Measurements from ENCODE around the gene PIH1D1. TPM values are rescaled to one million over a fixed set of nuclear protein-coding genes. Genes with fewer than 3 reads are reported as not detected.

Gene PIH1D1
- total and polyA plus RNA-seq, 5 donors from 2014 or later = 109 to 150 (median 124) TPM

DNA sequence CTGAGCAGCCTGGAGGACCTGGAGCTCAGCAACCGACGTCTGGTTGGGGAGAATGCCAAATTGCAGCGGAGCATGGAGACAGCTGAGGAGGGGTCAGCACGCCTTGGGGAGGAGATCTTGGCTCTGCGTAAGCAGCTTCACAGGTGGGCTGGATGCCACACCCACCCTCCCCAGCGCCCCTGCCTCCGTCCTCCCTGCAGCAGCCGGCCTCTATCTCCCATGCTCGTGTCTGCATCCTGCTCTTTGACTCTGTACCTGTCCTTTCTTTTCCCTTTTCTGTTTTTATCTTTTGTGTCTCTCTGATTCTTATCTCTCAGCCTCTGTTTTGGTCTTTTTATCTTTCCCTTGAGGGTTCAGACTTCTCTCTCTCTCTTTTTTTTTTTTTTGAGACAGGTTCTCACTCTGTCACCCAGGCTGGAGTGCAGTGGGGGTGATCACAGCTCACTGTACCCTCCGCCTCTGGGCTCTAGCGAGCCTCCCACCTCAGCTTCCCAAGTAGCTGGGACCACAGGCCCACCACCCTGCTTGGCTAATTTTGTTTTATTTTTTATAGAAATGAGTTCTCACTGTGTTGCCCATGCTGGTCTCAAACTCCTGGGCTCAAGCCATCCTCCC is 53.5 kb downstream of the PIH1D1 start:
- H3K27me3 ChIP-seq (ENCODE audit: control insufficient read depth, insufficient read depth, low read length) = no peaks in the 10 kb centered on the region
- Mint-ChIP-seq H3K27me3 (peaks cover 7% of the 10 kb centered on the region), H3K36me3 (no peaks in the 10 kb centered on the region), H3K4me1 (peaks cover 0 to 9% (median 7%) of the 10 kb centered on the region in 4 donors), H3K9me3 (no peaks in the 10 kb centered on the region), H3K4me3 (no peak overlapping the region), H3K27ac (peak overlapping the region; percentile 42 to 74 (median 69))
- ATAC-seq (ENCODE audit: low read depth in 2 of 2) (no peak), DNase-seq (no peak)
- no peak overlapping the region for H3K27ac ChIP-seq (ENCODE audit: insufficient read depth, low read length, poor library complexity, severe bottlenecking)
- no peaks in the 10 kb centered on the region for H3K36me3 ChIP-seq (ENCODE audit: control insufficient read depth, insufficient read depth, low read length)
- H3K4me3 ChIP-seq (ENCODE audit: low read depth, low read length) = no peak overlapping the region
- H3K9me3 ChIP-seq (ENCODE audit: control insufficient read depth in 2 of 2, low read length in 2 of 2) = no peaks in the 10 kb centered on the region
- H3K4me1 ChIP-seq (ENCODE audit: control insufficient read depth, insufficient read depth, low read length, poor library complexity, severe bottlenecking) = no peaks in the 10 kb centered on the region

DNA sequence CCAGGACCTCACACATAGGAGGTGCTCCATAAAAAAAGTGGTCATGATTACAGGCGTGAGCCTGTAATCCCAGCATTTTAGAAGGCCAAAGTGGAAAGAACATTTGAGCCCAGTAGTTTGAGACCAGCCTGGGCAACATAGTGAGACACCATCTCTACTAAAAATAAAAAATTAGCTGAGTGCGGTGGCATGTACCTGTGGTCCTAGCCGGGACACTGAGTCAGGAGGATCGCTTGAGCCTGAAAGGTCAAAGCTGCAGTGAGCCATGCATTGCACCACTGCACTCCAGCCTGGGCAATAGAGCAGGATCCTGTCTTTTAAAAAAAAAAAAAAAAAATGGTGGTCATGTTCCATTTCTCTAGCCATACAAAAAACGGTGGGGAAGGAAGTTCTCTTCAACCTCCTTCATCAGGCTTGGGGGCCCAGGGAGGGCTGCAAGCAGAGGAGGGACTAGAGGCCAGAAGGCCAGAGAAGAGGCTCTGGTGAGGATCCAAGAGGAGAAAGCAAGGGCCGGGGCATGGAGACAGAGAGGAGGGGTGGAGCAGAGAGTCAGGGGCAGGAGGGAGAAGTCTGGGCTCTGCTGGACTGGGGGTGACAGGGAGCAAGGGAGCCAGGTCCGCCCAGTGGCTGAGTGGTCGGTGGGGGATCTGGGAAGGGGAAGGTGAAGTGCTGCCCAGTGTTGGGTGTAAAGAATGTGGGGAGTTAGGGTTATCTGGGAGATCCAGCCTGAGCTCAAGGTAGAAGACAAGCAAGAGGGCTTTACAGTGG is 54.7 kb downstream of the PIH1D1 start:
- Histone ChIP-seq H3K36me3 (ENCODE audit: control insufficient read depth, insufficient read depth, low read length) (no peaks in the 10 kb centered on the region), H3K27me3 (ENCODE audit: control insufficient read depth, insufficient read depth, low read length) (no peaks in the 10 kb centered on the region), H3K27ac (ENCODE audit: insufficient read depth, low read length, poor library complexity, severe bottlenecking) (no peak overlapping the region), H3K9me3 (ENCODE audit: control insufficient read depth in 2 of 2, low read length in 2 of 2) (no peaks in the 10 kb centered on the region), H3K4me1 (ENCODE audit: control insufficient read depth, insufficient read depth, low read length, poor library complexity, severe bottlenecking) (peaks cover 1% of the 10 kb centered on the region), H3K4me3 (ENCODE audit: low read depth, low read length) (no peak overlapping the region)
- Mint-ChIP-seq H3K27ac (peak overlapping the region in 1 of 3 donors; percentile 60), H3K9me3 (no peaks in the 10 kb centered on the region), H3K36me3 (no peaks in the 10 kb centered on the region), H3K4me3 (no peak overlapping the region), H3K4me1 (peaks cover 2 to 14% (median 10%) of the 10 kb centered on the region in 4 donors), H3K27me3 (peaks cover 7% of the 10 kb centered on the region)
- no peak for DNase-seq
- no peak for ATAC-seq (ENCODE audit: low read depth in 2 of 2)

Other genes starting within 250 kb of the PIH1D1 start
- 8.6 TPM for gene SLC6A16, start 126.6 kb downstream of the PIH1D1 start, total RNA-seq
- gene SLC6A16, start 126.6 kb downstream of the PIH1D1 start, polyA plus RNA-seq = 1 to 10 TPM in 3 of 4 donors, under 1 TPM in 1; 0.81 to 2.0 (median 1.4) TPM
- 351 TPM for gene CD37, start 116.4 kb downstream of the PIH1D1 start, total RNA-seq
- 100 to 1,000 TPM; 149 to 187 (median 162) TPM for gene CD37, start 116.4 kb downstream of the PIH1D1 start, polyA plus RNA-seq
- not detected for gene TEAD2, start 89.4 kb downstream of the PIH1D1 start, total RNA-seq
- not detected for gene TEAD2, start 89.4 kb downstream of the PIH1D1 start, polyA plus RNA-seq
- gene DKKL1, start 87.9 kb downstream of the PIH1D1 start, total RNA-seq = not detected
- gene DKKL1, start 87.9 kb downstream of the PIH1D1 start, polyA plus RNA-seq = not detected
- gene KASH5, start 63.6 kb downstream of the PIH1D1 start, total RNA-seq = not detected
- not detected for gene KASH5, start 63.6 kb downstream of the PIH1D1 start, polyA plus RNA-seq
- not detected for gene PTH2, start 28.4 kb downstream of the PIH1D1 start, total RNA-seq
- gene PTH2, start 28.4 kb downstream of the PIH1D1 start, polyA plus RNA-seq = not detected
- gene GFY, start 26.4 kb downstream of the PIH1D1 start, total RNA-seq = not detected
- not detected for gene GFY, start 26.4 kb downstream of the PIH1D1 start, polyA plus RNA-seq
- not detected for gene SLC17A7, start 10.3 kb downstream of the PIH1D1 start, total RNA-seq
- not detected for gene SLC17A7, start 10.3 kb downstream of the PIH1D1 start, polyA plus RNA-seq
- 41.0 TPM for gene ALDH16A1, start 1.4 kb upstream of the PIH1D1 start, total RNA-seq
- gene ALDH16A1, start 1.4 kb upstream of the PIH1D1 start, polyA plus RNA-seq = 10 to 100 TPM; 32.7 to 47.1 (median 42.3) TPM
- 250 TPM for gene FLT3LG, start 22.4 kb upstream of the PIH1D1 start, total RNA-seq
- gene FLT3LG, start 22.4 kb upstream of the PIH1D1 start, polyA plus RNA-seq = 100 to 1,000 TPM; 103 to 154 (median 112) TPM
- gene RPL13A, start 35.8 kb upstream of the PIH1D1 start, total RNA-seq = 3,622 TPM
- 1,000 to 10,000 TPM; 1,768 to 2,996 (median 2,546) TPM for gene RPL13A, start 35.8 kb upstream of the PIH1D1 start, polyA plus RNA-seq
- gene RPS11, start 44.6 kb upstream of the PIH1D1 start, total RNA-seq = 2,000 TPM
- gene RPS11, start 44.6 kb upstream of the PIH1D1 start, polyA plus RNA-seq = 1,000 to 10,000 TPM; 1,810 to 2,513 (median 2,330) TPM
- gene FCGRT, start 60.8 kb upstream of the PIH1D1 start, total RNA-seq = 23.3 TPM
- 10 to 100 TPM; 43.0 to 63.0 (median 49.8) TPM for gene FCGRT, start 60.8 kb upstream of the PIH1D1 start, polyA plus RNA-seq
- gene RCN3, start 76.2 kb upstream of the PIH1D1 start, total RNA-seq = 3.6 TPM
- 1 to 10 TPM; 1.5 to 5.5 (median 2.5) TPM for gene RCN3, start 76.2 kb upstream of the PIH1D1 start, polyA plus RNA-seq
- 124 TPM for gene NOSIP, start 128.7 kb upstream of the PIH1D1 start, total RNA-seq
- 100 to 1,000 TPM; 262 to 385 (median 285) TPM for gene NOSIP, start 128.7 kb upstream of the PIH1D1 start, polyA plus RNA-seq
- 0.84 TPM for gene PRRG2, start 129.5 kb upstream of the PIH1D1 start, total RNA-seq
- not detected for gene PRRG2, start 129.5 kb upstream of the PIH1D1 start, polyA plus RNA-seq
- gene PRR12, start 139.4 kb upstream of the PIH1D1 start, total RNA-seq = 50.2 TPM
- under 1 TPM; 0.05 to 0.18 (median 0.16) TPM for gene PRR12, start 139.4 kb upstream of the PIH1D1 start, polyA plus RNA-seq
- gene RRAS, start 188.3 kb upstream of the PIH1D1 start, total RNA-seq = 4.6 TPM
- 10 to 100 TPM; 17.7 to 22.1 (median 19.8) TPM for gene RRAS, start 188.3 kb upstream of the PIH1D1 start, polyA plus RNA-seq
- 47.4 TPM for gene SCAF1, start 190.4 kb upstream of the PIH1D1 start, total RNA-seq
- under 1 TPM in 3 of 4 donors, not detected in 1; 0.53 to 0.88 (median 0.75) TPM for gene SCAF1, start 190.4 kb upstream of the PIH1D1 start, polyA plus RNA-seq
- gene IRF3, start 214.0 kb upstream of the PIH1D1 start, total RNA-seq = 235 TPM
- gene IRF3, start 214.0 kb upstream of the PIH1D1 start, polyA plus RNA-seq = 100 to 1,000 TPM in 1 of 4 donors, 10 to 100 TPM in 3; 76.4 to 104 (median 95.9) TPM
- gene BCL2L12, start 214.1 kb upstream of the PIH1D1 start, total RNA-seq = 13.6 TPM
- 10 to 100 TPM; 13.6 to 15.3 (median 15.1) TPM for gene BCL2L12, start 214.1 kb upstream of the PIH1D1 start, polyA plus RNA-seq
- gene PRMT1, start 225.5 kb upstream of the PIH1D1 start, total RNA-seq = 59.2 TPM
- 100 to 1,000 TPM; 101 to 118 (median 105) TPM for gene PRMT1, start 225.5 kb upstream of the PIH1D1 start, polyA plus RNA-seq
- 1.7 TPM for gene ADM5, start 237.8 kb upstream of the PIH1D1 start, total RNA-seq
- gene ADM5, start 237.8 kb upstream of the PIH1D1 start, polyA plus RNA-seq = under 1 TPM in 2 of 4 donors, not detected in 2; 0.10 to 0.34 TPM
- gene CPT1C, start 239.3 kb upstream of the PIH1D1 start, total RNA-seq = 0.47 TPM
- gene CPT1C, start 239.3 kb upstream of the PIH1D1 start, polyA plus RNA-seq = under 1 TPM in 3 of 4 donors, not detected in 1; 0.41 to 0.84 (median 0.73) TPM